GM18951 (cell line): ENCODE results near the gene CCDC117.

Source experiments
- POLR2A ChIP-seq: IDR thresholded peaks from 4 replicates; pipeline ENCODE4 v1.6.1; 2011; ENCODE audit warnings: mild to moderate bottlenecking; ENCODE audit not compliant: insufficient read length, insufficient read depth; ENCODE audit errors: extremely low read depth
- in situ Hi-C: fragments of 300-500 bp; cut with MboI; formaldehyde crosslinking; loops from one replicate; pipeline ENCODE4 v1.12.0; 2022; ENCODE audit warnings: low sequenced_read_pairs, mixed read lengths, inconsistent platforms; ENCODE audit not compliant: unreplicated experiment

CCDC117 gene

GRCh38 chr22:28783786-28784671 is 11.5 kb downstream of the CCDC117 start:
- in situ Hi-C loops: no loop called here
- TF ChIP-seq POLR2A: no peak

GRCh38 chr22:28788601-28789000 is 16.1 kb downstream of the CCDC117 start:
- in situ Hi-C loops: no loop called here

GRCh38 chr22:28791124-28791523 is 18.6 kb downstream of the CCDC117 start:
- TF ChIP-seq POLR2A: no peak
- in situ Hi-C loops: no loop called here

More at GRCh38 chr22:28788601-28789000, 16.1 kb downstream of the CCDC117 start:
- TF ChIP-seq POLR2A: no peak

- TF ChIP-seq POLR2A: no peak
- in situ Hi-C loops: no loop called here
These were observed 19.5 kb downstream of the CCDC117 start for GRCh38 chr22:28791841-28792490.

GRCh38 chr22:28792491-28793383 is 20.2 kb downstream of the CCDC117 start:
- in situ Hi-C loops: no loop called here
- TF ChIP-seq POLR2A: peak; percentile 41

GRCh38 chr22:28793976-28794584 is 21.6 kb downstream of the CCDC117 start:
- no peak for TF ChIP-seq POLR2A
- in situ Hi-C loops: no loop called here

- in situ Hi-C loops: no loop called here
- no peak for TF ChIP-seq POLR2A
These were observed 22.7 kb downstream of the CCDC117 start for GRCh38 chr22:28795071-28795693.

- TF ChIP-seq POLR2A: peak; percentile 49
- in situ Hi-C loops: no loop called here
These were observed 23.7 kb downstream of the CCDC117 start for GRCh38 chr22:28795932-28796856.

- in situ Hi-C loops: no loop called here
- peak; percentile 17 for TF ChIP-seq POLR2A
These were observed 26.5 kb downstream of the CCDC117 start for GRCh38 chr22:28798810-28799605.

GRCh38 chr22:28799606-28800307 is 27.3 kb downstream of the CCDC117 start:
- in situ Hi-C loops: no loop called here
- no peak for TF ChIP-seq POLR2A
